DOHH2 (cell line): ENCODE data around the gene OR4K2.

ENCODE experiments used
- EZH2phosphoT487 ChIP-seq: fragments of 200-600 bp; sonication (generic); IDR thresholded peaks from 2 replicates; pipeline ENCODE4 v1.6.1; 2017; ENCODE audit warnings: borderline replicate concordance, mild to moderate bottlenecking, antibody characterized with exemption, low read length, moderate library complexity, mixed read lengths
- TF ChIP-seq, protein P1 (sequence below): fragments of 200-600 bp; sonication (generic); IDR thresholded peaks from one replicate; pipeline ENCODE4 v1.5.1; 2014; ENCODE audit warnings: antibody characterized with exemption, mild to moderate bottlenecking, low read depth, low read length; ENCODE audit not compliant: poor library complexity, severe bottlenecking

- TF ChIP-seq, protein P1, sequence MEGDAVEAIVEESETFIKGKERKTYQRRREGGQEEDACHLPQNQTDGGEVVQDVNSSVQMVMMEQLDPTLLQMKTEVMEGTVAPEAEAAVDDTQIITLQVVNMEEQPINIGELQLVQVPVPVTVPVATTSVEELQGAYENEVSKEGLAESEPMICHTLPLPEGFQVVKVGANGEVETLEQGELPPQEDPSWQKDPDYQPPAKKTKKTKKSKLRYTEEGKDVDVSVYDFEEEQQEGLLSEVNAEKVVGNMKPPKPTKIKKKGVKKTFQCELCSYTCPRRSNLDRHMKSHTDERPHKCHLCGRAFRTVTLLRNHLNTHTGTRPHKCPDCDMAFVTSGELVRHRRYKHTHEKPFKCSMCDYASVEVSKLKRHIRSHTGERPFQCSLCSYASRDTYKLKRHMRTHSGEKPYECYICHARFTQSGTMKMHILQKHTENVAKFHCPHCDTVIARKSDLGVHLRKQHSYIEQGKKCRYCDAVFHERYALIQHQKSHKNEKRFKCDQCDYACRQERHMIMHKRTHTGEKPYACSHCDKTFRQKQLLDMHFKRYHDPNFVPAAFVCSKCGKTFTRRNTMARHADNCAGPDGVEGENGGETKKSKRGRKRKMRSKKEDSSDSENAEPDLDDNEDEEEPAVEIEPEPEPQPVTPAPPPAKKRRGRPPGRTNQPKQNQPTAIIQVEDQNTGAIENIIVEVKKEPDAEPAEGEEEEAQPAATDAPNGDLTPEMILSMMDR, result no peak
- no peak for TF ChIP-seq EZH2phosphoT487
Observed at GRCh38 chr14:19851365-19851764, 23.6 kb upstream of the OR4K2 start.
